Epithelial cell of proximal tubule (primary cell): Measurements from ENCODE around the gene LDLRAD4. TPM values are rescaled to one million over a fixed set of nuclear protein-coding genes. Genes with fewer than 3 reads are reported as not detected.
"Not testable (repeated sequence)": the region's sequence is repeated elsewhere in the genome, so short reads cannot be mapped to it uniquely, and the experiment has no call there.

Experiments
- DNase-seq: peaks from one replicate; pipeline ENCODE4 v3.0.0-alpha.2; 2011; ENCODE audit warnings: low read depth
- H3K4me3 ChIP-seq: 2 replicates; pipeline ENCODE4 v1.5.1; 2011; ENCODE audit warnings: low read depth, mild to moderate bottlenecking, low read length
- CTCF ChIP-seq: conservative IDR thresholded peaks from 2 replicates; pipeline ENCODE4 v1.5.1; 2012; ENCODE audit warnings: low read depth, mild to moderate bottlenecking, low read length
- total RNA-seq: library from RNA; depleted of rRNA; stranded (reverse); fragments of >200 nt; gene quantifications from 2 replicates; pipeline ENCODE4 v1.2.3, GENCODE V29; 2015

Gene LDLRAD4
- total RNA-seq, 1 donor from 2014 or later = under 0.01 TPM

- no peak overlapping the region for H3K4me3 ChIP-seq
- TF ChIP-seq CTCF = no peak
- no peak for DNase-seq
Measured at GRCh38 chr18:13486686-13487085, 268.1 kb downstream of the LDLRAD4 start.

- no peak overlapping the region for H3K4me3 ChIP-seq
- no peak for DNase-seq
- TF ChIP-seq CTCF = no peak
Measured at GRCh38 chr18:13487237-13487636, 268.7 kb downstream of the LDLRAD4 start.

- no peak for TF ChIP-seq CTCF
Measured at GRCh38 chr18:13488281-13488929, 269.8 kb downstream of the LDLRAD4 start.

GRCh38 chr18:13489303-13489702 is 270.7 kb downstream of the LDLRAD4 start:
- DNase-seq, H3K4me3 ChIP-seq: not testable (repeated sequence)

More at GRCh38 chr18:13488281-13488929, 269.8 kb downstream of the LDLRAD4 start:
- no peak for DNase-seq
- no peak overlapping the region for H3K4me3 ChIP-seq

- no peak overlapping the region for H3K4me3 ChIP-seq
- TF ChIP-seq CTCF = no peak
- no peak for DNase-seq
Measured at GRCh38 chr18:13491138-13491537, 272.6 kb downstream of the LDLRAD4 start.

GRCh38 chr18:13492314-13492713 is 273.8 kb downstream of the LDLRAD4 start:
- no peak overlapping the region for H3K4me3 ChIP-seq
- TF ChIP-seq CTCF = no peak
- DNase-seq = no peak

- no peak for TF ChIP-seq CTCF
- no peak overlapping the region for H3K4me3 ChIP-seq
- no peak for DNase-seq
Measured at GRCh38 chr18:13493079-13493478, 274.5 kb downstream of the LDLRAD4 start.
